NT2/D1 (cell line): Measurements from ENCODE around the gene CNIH3.

Experiments
- SUZ12 ChIP-seq: IDR thresholded peaks from 2 replicates; pipeline ENCODE4 v1.6.1; 2011; ENCODE audit not compliant: insufficient read length, insufficient read depth; ENCODE audit errors: extremely low read depth
- YY1 ChIP-seq: IDR thresholded peaks from 2 replicates; pipeline ENCODE4 v1.6.1; 2011; ENCODE audit not compliant: insufficient read length, insufficient read depth

DNA sequence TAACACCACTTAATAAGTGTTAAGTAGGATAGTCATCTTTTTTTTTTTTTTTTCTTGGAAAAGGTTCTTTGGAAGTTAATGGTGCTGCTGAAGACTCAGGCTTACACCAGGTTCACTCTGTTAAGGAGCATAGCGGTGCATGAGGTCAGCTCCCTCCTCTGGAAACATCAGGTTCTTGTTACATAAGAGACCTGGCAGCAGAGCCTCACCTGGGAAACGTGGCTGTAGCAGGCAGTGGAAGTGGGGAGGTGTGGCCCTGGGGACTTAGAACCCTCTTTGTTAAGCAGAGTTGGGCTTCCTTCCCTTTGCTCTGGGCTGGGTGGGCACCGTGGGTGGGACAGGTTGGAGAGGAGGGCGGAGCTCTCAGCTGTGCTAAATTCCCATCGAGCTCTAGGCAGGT is 104.1 kb downstream of the CNIH3 start:
- no peak for TF ChIP-seq YY1
- no peak for TF ChIP-seq SUZ12
